IMR-90 (cell line): ENCODE data around the gene KCNK17. TPM values are rescaled to one million over a fixed set of nuclear protein-coding genes. Genes with fewer than 3 reads are reported as not detected.

Experiments
- ATAC-seq: fragments of 200-7000 bp; cut with Tn5 transposase; 2 replicates; pipeline ENCODE4 v1.9.1; 2020; ENCODE audit warnings: low read depth, mild to moderate bottlenecking, moderate library complexity
- BruUV-seq: library from RNA; stranded (reverse); fragments of 400-500 nt; replicated peaks from 2 replicates; lab custom pipeline; 2021; lab: Mats Ljungman, UMichigan
- CTCF ChIA-PET: fragments of 300-600 bp; formaldehyde crosslinking; extraction: SDS; loops from one replicate; lab custom pipeline; 2021; ENCODE audit warnings: antibody characterized with exemption; lab: Yijun Ruan, JAX
- POLR2A ChIA-PET: fragments of 300-600 bp; sonication (Branson Sonifier 250); formaldehyde crosslinking; loops from one replicate; lab custom pipeline; 2022; ENCODE audit warnings: antibody characterized with exemption; ENCODE audit not compliant: unreplicated experiment; lab: Charles Lee
- DNase-seq: peaks from one replicate; pipeline ENCODE4 v3.0.0; 2013
- H2AFZ ChIP-seq: replicated peaks from 2 replicates; pipeline ENCODE3; 2013; ENCODE audit warnings: low read length, mild to moderate bottlenecking; ENCODE audit not compliant: poor library complexity
- H2AK5ac ChIP-seq: 2 replicates; pipeline ENCODE4 v1.6.1; 2013; ENCODE audit warnings: low read depth, low read length, inconsistent platforms
- H2AK9ac ChIP-seq: replicated peaks from 2 replicates; pipeline ENCODE3; 2013; ENCODE audit warnings: mild to moderate bottlenecking, low read depth, low read length, moderate library complexity; ENCODE audit not compliant: poor library complexity
- H2BK120ac ChIP-seq: 2 replicates; pipeline ENCODE4 v1.6.1; 2013; ENCODE audit warnings: low read depth, low read length, inconsistent platforms
- H2BK15ac ChIP-seq: 3 replicates; pipeline ENCODE4 v1.6.1; 2013; ENCODE audit warnings: low read depth, low read length, inconsistent platforms
- H2BK20ac ChIP-seq: 2 replicates; pipeline ENCODE4 v1.6.1; 2013; ENCODE audit warnings: low read depth, mild to moderate bottlenecking, inconsistent platforms, low read length, moderate library complexity
- H2BK5ac ChIP-seq: 2 replicates; pipeline ENCODE4 v1.6.1; 2013; ENCODE audit warnings: mild to moderate bottlenecking, low read depth, low read length, inconsistent platforms; ENCODE audit not compliant: poor library complexity, severe bottlenecking
- H3K14ac ChIP-seq: replicated peaks from 2 replicates; pipeline ENCODE4 v1.6.1; 2013; ENCODE audit warnings: low read depth, low read length, inconsistent platforms
- H3K18ac ChIP-seq: 2 replicates; pipeline ENCODE4 v1.6.1; 2013; ENCODE audit warnings: low read depth, low read length, control low read depth
- H3K23ac ChIP-seq: 2 replicates; pipeline ENCODE4 v1.6.1; 2013; ENCODE audit warnings: low read depth, low read length, inconsistent platforms
- H3K27ac ChIP-seq: 2 replicates; pipeline ENCODE4 v1.5.1; 2013; ENCODE audit warnings: mild to moderate bottlenecking, control low read depth, low read length; ENCODE audit not compliant: insufficient read depth
- H3K27me3 ChIP-seq: 2 replicates; pipeline ENCODE4 v1.6.1; 2013; ENCODE audit warnings: low read length; ENCODE audit not compliant: control insufficient read depth, insufficient read depth
- H3K36me3 ChIP-seq: 2 replicates; pipeline ENCODE4 v1.6.1; 2013; ENCODE audit warnings: low read length, mixed read lengths; ENCODE audit not compliant: control insufficient read depth, insufficient read depth
- H3K4ac ChIP-seq: 2 replicates; pipeline ENCODE4 v1.6.1; 2013; ENCODE audit warnings: low read depth, low read length, inconsistent platforms
- H3K4me1 ChIP-seq: 2 replicates; pipeline ENCODE4 v1.6.1; 2013; ENCODE audit warnings: low read length, mixed read lengths; ENCODE audit not compliant: control insufficient read depth, insufficient read depth
- H3K4me2 ChIP-seq: 2 replicates; pipeline ENCODE4 v1.6.1; 2013; ENCODE audit warnings: low read depth, mild to moderate bottlenecking, control low read depth, low read length, moderate library complexity
- H3K4me3 ChIP-seq: 2 replicates; pipeline ENCODE4 v1.5.1; 2013; ENCODE audit warnings: low read depth, mild to moderate bottlenecking, control low read depth, low read length, moderate library complexity; ENCODE audit not compliant: insufficient read depth
- H3K56ac ChIP-seq: 2 replicates; pipeline ENCODE4 v1.6.1; 2013; ENCODE audit warnings: low read length, inconsistent platforms; ENCODE audit not compliant: insufficient read depth; ENCODE audit errors: extremely low read depth
- H3K79me1 ChIP-seq, 2 experiments: 2 replicates each; pipeline ENCODE4 v1.6.1; 2013; ENCODE audit warnings: low read length in 2 of 2, inconsistent platforms in 1 of 2, low read depth in 1 of 2
- H3K9ac ChIP-seq: 2 replicates; pipeline ENCODE4 v1.6.1; 2013; ENCODE audit warnings: low read depth, low read length, control low read depth
- H3K9me1 ChIP-seq: 2 replicates; pipeline ENCODE4 v1.6.1; 2013; ENCODE audit warnings: low read length, inconsistent platforms; ENCODE audit not compliant: insufficient read depth
- H3K9me3 ChIP-seq: 2 replicates; pipeline ENCODE4 v1.6.1; 2013; ENCODE audit warnings: low read length; ENCODE audit not compliant: control insufficient read depth, insufficient read depth
- H4K20me1 ChIP-seq: 2 replicates; pipeline ENCODE4 v1.6.1; 2013; ENCODE audit warnings: low read length, inconsistent platforms; ENCODE audit not compliant: insufficient read depth
- H4K5ac ChIP-seq: 2 replicates; pipeline ENCODE4 v1.6.1; 2013; ENCODE audit warnings: mild to moderate bottlenecking, low read depth, low read length, control low read depth
- H4K8ac ChIP-seq, 2 experiments: 2 replicates each; pipeline ENCODE4 v1.6.1; 2013; ENCODE audit warnings: low read depth in 2 of 2, low read length in 2 of 2, control low read depth in 1 of 2, inconsistent platforms in 1 of 2
- H4K91ac ChIP-seq: 2 replicates; pipeline ENCODE4 v1.6.1; 2013; ENCODE audit warnings: low read depth, low read length, inconsistent platforms; ENCODE audit not compliant: insufficient read depth
- BHLHE40 ChIP-seq: fragments of 150-350 bp; IDR thresholded peaks from 2 replicates; pipeline ENCODE4 v1.6.1; 2016; ENCODE audit warnings: mild to moderate bottlenecking, low read depth, low read length
- FOS ChIP-seq: fragments of 150-350 bp; IDR thresholded peaks from 2 replicates; pipeline ENCODE4 v1.6.1; 2016; ENCODE audit warnings: low read depth, low read length
- MAZ ChIP-seq: IDR thresholded peaks from 2 replicates; pipeline ENCODE4 v1.6.1; 2012; ENCODE audit warnings: low read depth, mild to moderate bottlenecking, low read length, improper control_type of control experiment, moderate library complexity, borderline replicate concordance
- MXI1 ChIP-seq: IDR thresholded peaks from 2 replicates; pipeline ENCODE4 v1.6.1; 2012; ENCODE audit warnings: low read depth, mild to moderate bottlenecking, low read length, moderate library complexity, borderline replicate concordance
- NFE2L2 ChIP-seq: fragments of 150-350 bp; IDR thresholded peaks from 2 replicates; pipeline ENCODE4 v1.6.1; 2016; ENCODE audit warnings: low read depth, mild to moderate bottlenecking, low read length
- POLR2A ChIP-seq: IDR thresholded peaks from 2 replicates; pipeline ENCODE4 v1.6.1; 2012; ENCODE audit warnings: mild to moderate bottlenecking, low read depth, low read length
- SMC3 ChIP-seq: fragments of 150-350 bp; IDR thresholded peaks from 2 replicates; pipeline ENCODE4 v1.6.1; 2016; ENCODE audit warnings: low read depth, mild to moderate bottlenecking, antibody characterized with exemption, low read length, moderate library complexity
- WGBS, 2 experiments: methylation state at CpG; one replicate each; pipeline versions ENCODE4 v1.1.5 to v1.1.7; 2013; ENCODE audit warnings: missing lambda C conversion rate in 2 of 2; ENCODE audit not compliant: insufficient read length in 1 of 2; ENCODE audit errors: extremely low coverage in 2 of 2; 5-methylcytosine and 5-hydroxymethylcytosine counted together
- dilution Hi-C: fragments of 300-500 bp; cut with HindIII; formaldehyde crosslinking; loops from one replicate; pipeline ENCODE4 v1.14.3; 2018; ENCODE audit warnings: low sequenced_read_pairs; ENCODE audit not compliant: unreplicated experiment
- in situ Hi-C: fragments of 300-500 bp; cut with MboI; formaldehyde crosslinking; loops from 3 replicates; pipeline ENCODE4 v1.14.3; 2019; ENCODE audit warnings: low sequenced_read_pairs, inconsistent platforms, mixed read lengths
- intact Hi-C: fragments of 100-400 bp; cut with micrococcal nuclease; formaldehyde crosslinking; loops from 2 replicates; pipeline ENCODE4 v1.10.0; 2022
- polyA plus RNA-seq, 3 experiments: library from polyadenylated mRNA; depleted of rRNA; stranded (reverse); fragments of >200 nt; gene quantifications; 2 replicates each; pipeline ENCODE4 v1.2.3, GENCODE V29; 2012; ENCODE audit warnings: low replicate concordance in 1 of 3
- total RNA-seq: library from RNA; depleted of rRNA; stranded (reverse); fragments of >200 nt; gene quantifications from 2 replicates; pipeline ENCODE4 v1.2.3, GENCODE V29; 2012

The KCNK17 gene
- total and polyA plus RNA-seq, 2 of the 4 experiments (the other 2 are of a cell fraction), result not detected

DNA sequence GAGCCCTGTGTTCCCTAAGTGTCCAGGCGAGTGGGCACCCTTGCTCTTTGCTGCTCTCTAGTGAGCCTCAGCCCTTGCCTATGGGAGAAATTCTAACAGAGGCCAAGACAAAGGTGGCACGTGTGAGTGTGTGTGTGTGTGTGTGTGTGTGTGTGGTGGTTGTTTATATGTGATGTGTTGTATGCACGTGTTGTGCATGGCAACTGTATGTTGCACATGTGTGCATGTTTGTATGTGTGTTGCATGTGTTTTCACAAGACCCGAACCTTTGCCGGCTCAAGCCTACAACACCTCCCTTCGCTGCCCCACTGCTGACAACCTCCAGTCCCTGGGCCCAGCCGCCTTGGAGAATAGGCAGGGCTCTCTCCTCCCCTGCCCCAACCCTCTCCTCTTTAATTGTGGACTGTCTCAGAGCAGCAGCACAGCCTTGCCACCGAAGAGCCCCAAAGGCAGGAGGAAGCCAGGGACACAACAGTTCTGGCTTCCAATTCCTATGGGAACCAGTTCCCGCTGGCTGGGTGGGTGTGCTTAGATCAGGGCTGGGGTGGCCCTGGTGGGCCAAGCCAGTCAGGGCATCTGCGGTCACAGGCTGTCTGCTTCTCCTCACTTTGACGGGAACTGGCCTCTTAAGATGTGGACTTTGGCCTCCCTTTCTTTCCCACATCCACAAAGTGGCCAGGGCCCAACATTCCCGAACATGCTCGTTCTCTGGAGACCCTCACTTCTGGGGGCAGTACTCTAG is 5.6 kb upstream of the KCNK17 start:
- Histone ChIP-seq H2BK5ac (no peak overlapping the region), H4K8ac (no peak overlapping the region), H3K9me1 (no peaks in the 10 kb centered on the region), H3K4me2 (no peak overlapping the region), H3K27ac (no peak overlapping the region), H4K91ac (no peak overlapping the region), H3K18ac (no peak overlapping the region), H2AFZ (no peak overlapping the region), H4K5ac (no peak overlapping the region), H3K14ac (no peak overlapping the region), H4K20me1 (no peaks in the 10 kb centered on the region), H3K9me3 (no peaks in the 10 kb centered on the region), H2BK20ac (no peak overlapping the region), H2AK5ac (no peak overlapping the region), H3K4me3 (no peak overlapping the region), H3K23ac (no peak overlapping the region), H2BK15ac (no peak overlapping the region), H3K4me1 (no peaks in the 10 kb centered on the region), H3K27me3 (peaks cover 5% of the 10 kb centered on the region; the same call in 1 of the 2 replicates), H2AK9ac (no peak overlapping the region), H3K9ac (no peak overlapping the region), H3K79me1 (no peaks in the 10 kb centered on the region), H2BK120ac (no peak overlapping the region), H3K36me3 (no peaks in the 10 kb centered on the region), H3K4ac (no peak overlapping the region), H3K56ac (no peak overlapping the region)
- WGBS, 2 experiments, result 28% methylated on average over 2 of the region's 13 CpGs; no CpG with 5 or more reads in 1 of the 2 experiments
- ATAC-seq (no peak), DNase-seq (no peak)
- CTCF ChIA-PET, result no interaction called here
- BruUV-seq, result no TSS peak
- no peak for TF ChIP-seq FOS
- TF ChIP-seq MAZ, result no peak
- TF ChIP-seq MXI1, result no peak
- TF ChIP-seq POLR2A, result no peak
- no peak for TF ChIP-seq SMC3
- TF ChIP-seq BHLHE40, result no peak
- TF ChIP-seq NFE2L2, result no peak
- in situ Hi-C loops (no loop called here), intact Hi-C loops (no loop called here), dilution Hi-C loops (no loop called here)
- POLR2A ChIA-PET, result no interaction called here
